ENCODE measurements around the gene SVIL. TPM values are rescaled to one million over a fixed set of nuclear protein-coding genes. Genes with fewer than 3 reads are reported as not detected.
"Not testable (repeated sequence)": the region's sequence is repeated elsewhere in the genome, so short reads cannot be mapped to it uniquely, and the experiment has no call there.

SVIL gene
- total and polyA plus RNA-seq, 2 donors (not counting 1 experiment from before 2014, with no cell fraction given), result 0.74 to 0.88 TPM

DNA sequence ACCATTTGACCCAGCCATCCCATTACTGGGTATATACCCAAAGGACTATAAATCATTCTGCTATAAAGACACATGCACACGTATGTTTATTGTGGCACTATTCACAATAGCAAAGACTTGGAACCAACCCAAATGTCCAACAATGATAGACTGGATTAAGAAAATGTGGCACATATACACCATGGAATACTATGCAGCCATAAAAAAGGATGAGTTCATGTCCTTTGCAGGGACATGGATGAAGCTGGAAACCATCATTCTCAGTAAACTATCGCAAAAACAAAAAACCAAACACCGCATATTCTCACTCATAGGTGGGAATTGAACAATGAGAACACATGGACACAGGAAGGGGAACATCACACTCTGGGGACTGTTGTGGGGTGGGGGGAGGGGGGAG lies 85.3 kb downstream of the SVIL start:
- H3K79me2 ChIP-seq (ENCODE audit: control insufficient read depth, insufficient read depth, low read length), result not testable (repeated sequence)

GRCh38 chr10:29546773-29547313 lies 87.9 kb downstream of the SVIL start:
- Histone ChIP-seq H3K27me3 (replicated peaks in 1 of 4; ENCODE audit: control extremely low read depth in 1 of 4, control insufficient read depth in 3 of 4, insufficient read depth in 4 of 4, low read length in 3 of 4) (no peaks in the 10 kb centered on the region), H3K4me1 (ENCODE audit: control insufficient read depth in 2 of 2, insufficient read depth in 2 of 2, low read length in 2 of 2) (peaks cover 0 to 3% of the 10 kb centered on the region in 2 donors), H3K4me3 (ENCODE audit: control extremely low read depth in 1 of 5, extremely low read depth in 1 of 5, insufficient read depth in 1 of 5, low read depth in 2 of 5, low read length in 4 of 5) (no peak overlapping the region), H3K36me3 (replicated peaks in 1 of 2; ENCODE audit: control extremely low read depth in 1 of 2, control insufficient read depth in 1 of 2, extremely low read depth in 1 of 2, insufficient read depth in 2 of 2, low read length in 1 of 2) (no peaks in the 10 kb centered on the region), H4K20me1 (ENCODE audit: control insufficient read depth, insufficient read depth, low read length, poor library complexity, severe bottlenecking) (no peaks in the 10 kb centered on the region), H3K4me2 (replicated peaks; ENCODE audit: low read depth, low read length, poor library complexity, severe bottlenecking) (no peak overlapping the region), H3K9me3 (ENCODE audit: control extremely low read depth in 1 of 3, control insufficient read depth in 2 of 3, insufficient read depth in 1 of 3, low read length in 2 of 3) (no peaks in the 10 kb centered on the region), H3K27ac (ENCODE audit: low read length in 2 of 2) (no peak overlapping the region), H3K79me2 (ENCODE audit: control insufficient read depth, insufficient read depth, low read length) (no peaks in the 10 kb centered on the region), H2AFZ (ENCODE audit: insufficient read depth, low read depth, low read length, poor library complexity, severe bottlenecking) (no peak overlapping the region), H3K9ac (ENCODE audit: low read length) (no peak overlapping the region)
- Mint-ChIP-seq H3K4me3 (no peak overlapping the region), H3K4me1 (no peaks in the 10 kb centered on the region), H3K27ac (no peak overlapping the region), H3K27me3 (no peaks in the 10 kb centered on the region), H3K9me3 (ENCODE audit: insufficient read depth) (no peaks in the 10 kb centered on the region)
- DNase-seq (no peak), ATAC-seq (ENCODE audit: low read depth) (no peak)
- ChIA-PET POLR2A (no interaction called here), CTCF (no interaction called here)
- TF ChIP-seq, protein P1, sequence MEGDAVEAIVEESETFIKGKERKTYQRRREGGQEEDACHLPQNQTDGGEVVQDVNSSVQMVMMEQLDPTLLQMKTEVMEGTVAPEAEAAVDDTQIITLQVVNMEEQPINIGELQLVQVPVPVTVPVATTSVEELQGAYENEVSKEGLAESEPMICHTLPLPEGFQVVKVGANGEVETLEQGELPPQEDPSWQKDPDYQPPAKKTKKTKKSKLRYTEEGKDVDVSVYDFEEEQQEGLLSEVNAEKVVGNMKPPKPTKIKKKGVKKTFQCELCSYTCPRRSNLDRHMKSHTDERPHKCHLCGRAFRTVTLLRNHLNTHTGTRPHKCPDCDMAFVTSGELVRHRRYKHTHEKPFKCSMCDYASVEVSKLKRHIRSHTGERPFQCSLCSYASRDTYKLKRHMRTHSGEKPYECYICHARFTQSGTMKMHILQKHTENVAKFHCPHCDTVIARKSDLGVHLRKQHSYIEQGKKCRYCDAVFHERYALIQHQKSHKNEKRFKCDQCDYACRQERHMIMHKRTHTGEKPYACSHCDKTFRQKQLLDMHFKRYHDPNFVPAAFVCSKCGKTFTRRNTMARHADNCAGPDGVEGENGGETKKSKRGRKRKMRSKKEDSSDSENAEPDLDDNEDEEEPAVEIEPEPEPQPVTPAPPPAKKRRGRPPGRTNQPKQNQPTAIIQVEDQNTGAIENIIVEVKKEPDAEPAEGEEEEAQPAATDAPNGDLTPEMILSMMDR (IDR thresholded peaks at IDR 0.05), result no peak
- no peak for TF ChIP-seq EZH2 (IDR thresholded peaks at IDR 0.05; ENCODE audit: borderline replicate concordance, insufficient read depth, low read depth, low read length, poor library complexity, severe bottlenecking)
- no CpG with 5 or more reads among the region's 2 CpGs for WGBS (ENCODE audit: insufficient coverage)
- intact Hi-C loops (cut with micrococcal nuclease), result no loop called here

More for the DNA sequence above, 85.3 kb downstream of the SVIL start:
- H3K4me2 ChIP-seq (replicated peaks; ENCODE audit: low read depth, low read length, poor library complexity, severe bottlenecking); H3K4me1 ChIP-seq (ENCODE audit: control insufficient read depth in 2 of 2, insufficient read depth in 2 of 2, low read length in 2 of 2); CTCF ChIA-PET; H3K27ac ChIP-seq (ENCODE audit: low read length in 2 of 2); H4K20me1 ChIP-seq (ENCODE audit: control insufficient read depth, insufficient read depth, low read length, poor library complexity, severe bottlenecking); H3K9me3 ChIP-seq (ENCODE audit: control extremely low read depth in 1 of 3, control insufficient read depth in 2 of 3, insufficient read depth in 1 of 3, low read length in 2 of 3); H3K27ac Mint-ChIP-seq; H3K27me3 ChIP-seq (replicated peaks in 1 of 4; ENCODE audit: control extremely low read depth in 1 of 4, control insufficient read depth in 3 of 4, insufficient read depth in 4 of 4, low read length in 3 of 4); DNase-seq; ATAC-seq (ENCODE audit: low read depth); H2AFZ ChIP-seq (ENCODE audit: insufficient read depth, low read depth, low read length, poor library complexity, severe bottlenecking); POLR2A ChIA-PET; H3K4me1 Mint-ChIP-seq; H3K27me3 Mint-ChIP-seq; intact Hi-C loops (cut with micrococcal nuclease); H3K9me3 Mint-ChIP-seq (ENCODE audit: insufficient read depth); H3K4me3 ChIP-seq (ENCODE audit: control extremely low read depth in 1 of 5, extremely low read depth in 1 of 5, insufficient read depth in 1 of 5, low read depth in 2 of 5, low read length in 4 of 5); H3K9ac ChIP-seq (ENCODE audit: low read length); H3K4me3 Mint-ChIP-seq; H3K36me3 ChIP-seq (replicated peaks in 1 of 2; ENCODE audit: control extremely low read depth in 1 of 2, control insufficient read depth in 1 of 2, extremely low read depth in 1 of 2, insufficient read depth in 2 of 2, low read length in 1 of 2): not testable (repeated sequence)
- no CpG with 5 or more reads among the region's 3 CpGs for WGBS (ENCODE audit: insufficient coverage)
